ENCODE measurements around the gene MT1HL1. TPM values are rescaled to one million over a fixed set of nuclear protein-coding genes. Genes with fewer than 3 reads are reported as not detected.
"Not testable (repeated sequence)": the region's sequence is repeated elsewhere in the genome, so short reads cannot be mapped to it uniquely, and the experiment has no call there.

The MT1HL1 gene
- polyA plus RNA-seq, 4 donors: 0.71 TPM; not detected in 3

- DNase-seq (ENCODE audit: low read depth in 4 of 4, low spot score in 3 of 4): no peak
These were observed 24.9 kb downstream of the MT1HL1 start for GRCh38 chr1:236979149-236979900.

- no peak for DNase-seq (ENCODE audit: low read depth in 4 of 4, low spot score in 3 of 4)
These were observed 25.5 kb downstream of the MT1HL1 start for GRCh38 chr1:236978740-236979139.

GRCh38 chr1:236975461-236975860 lies 28.8 kb downstream of the MT1HL1 start:
- no peak for DNase-seq (ENCODE audit: low read depth in 4 of 4, low spot score in 3 of 4)

GRCh38 chr1:236974025-236974424 lies 30.2 kb downstream of the MT1HL1 start:
- DNase-seq (ENCODE audit: low read depth in 4 of 4, low spot score in 3 of 4): not testable (repeated sequence)

- no peak for DNase-seq (ENCODE audit: low read depth in 4 of 4, low spot score in 3 of 4)
These were observed 37.6 kb downstream of the MT1HL1 start for GRCh38 chr1:236966636-236967035.

GRCh38 chr1:236963920-236964319 lies 40.3 kb downstream of the MT1HL1 start:
- DNase-seq (ENCODE audit: low read depth in 4 of 4, low spot score in 3 of 4): no peak

- no peak for DNase-seq (ENCODE audit: low read depth in 4 of 4, low spot score in 3 of 4)
These were observed 45.1 kb downstream of the MT1HL1 start for GRCh38 chr1:236959112-236959511.

GRCh38 chr1:236957235-236957634 lies 47.0 kb downstream of the MT1HL1 start:
- no peak for DNase-seq (ENCODE audit: low read depth in 4 of 4, low spot score in 3 of 4)

Other genes with a start within 250 kb of the MT1HL1 start
- 10 to 100 TPM; 30.0 to 39.3 (median 36.6) TPM for gene MTR, start 209.1 kb downstream of the MT1HL1 start, polyA plus RNA-seq (ENCODE audit: insufficient read length in 4 of 4)
- gene RYR2, start 37.7 kb upstream of the MT1HL1 start, polyA plus RNA-seq (ENCODE audit: insufficient read length in 4 of 4): 1 to 10 TPM; 1.4 to 2.1 (median 1.6) TPM